T-helper 9 cell (primary cell): ENCODE data around the gene EEPD1.
"Not testable (repeated sequence)": the region's sequence is repeated elsewhere in the genome, so short reads cannot be mapped to it uniquely, and the experiment has no call there.

Experiments used
- DNase-seq: peaks from one replicate; pipeline ENCODE4 v3.0.0-alpha.2; 2020

Gene EEPD1

DNA sequence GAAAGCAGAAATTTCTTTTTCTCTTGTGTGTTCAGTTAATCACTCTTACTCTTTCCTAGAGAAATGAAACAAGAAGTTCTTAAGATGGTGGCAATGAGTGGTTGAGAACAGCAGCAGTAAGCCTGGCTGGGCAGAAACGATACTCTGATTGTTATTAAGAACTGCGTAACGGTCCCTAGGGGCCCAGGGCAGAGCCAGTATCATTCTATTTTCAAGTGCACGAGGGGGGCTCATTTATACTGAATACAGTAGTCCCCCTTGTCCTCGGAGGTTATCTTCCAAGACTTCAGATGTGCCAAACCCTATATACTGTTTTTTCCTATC is 64.9 kb downstream of the EEPD1 start:
- no peak for DNase-seq

DNA sequence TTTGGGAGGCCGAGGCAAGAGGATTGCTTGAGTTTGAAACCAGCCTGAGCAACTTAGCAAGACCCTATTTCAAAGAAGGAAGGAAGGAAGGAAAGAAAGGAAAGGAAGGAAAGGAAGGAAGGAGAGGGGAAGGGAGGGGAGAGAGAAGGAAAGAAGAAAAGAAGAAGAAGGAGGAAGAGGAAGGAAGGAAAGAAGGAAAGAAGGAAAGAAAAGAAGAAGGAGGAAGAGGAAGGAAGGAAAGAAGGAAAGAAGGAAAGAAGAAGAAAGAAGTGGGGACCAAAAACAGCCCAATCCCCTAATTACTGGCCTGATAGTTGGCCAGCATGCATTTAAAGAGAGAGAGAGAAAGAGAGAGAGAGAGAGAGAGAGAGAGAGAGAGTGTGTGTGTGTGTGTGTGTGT is 66.4 kb downstream of the EEPD1 start:
- DNase-seq, result no peak

DNA sequence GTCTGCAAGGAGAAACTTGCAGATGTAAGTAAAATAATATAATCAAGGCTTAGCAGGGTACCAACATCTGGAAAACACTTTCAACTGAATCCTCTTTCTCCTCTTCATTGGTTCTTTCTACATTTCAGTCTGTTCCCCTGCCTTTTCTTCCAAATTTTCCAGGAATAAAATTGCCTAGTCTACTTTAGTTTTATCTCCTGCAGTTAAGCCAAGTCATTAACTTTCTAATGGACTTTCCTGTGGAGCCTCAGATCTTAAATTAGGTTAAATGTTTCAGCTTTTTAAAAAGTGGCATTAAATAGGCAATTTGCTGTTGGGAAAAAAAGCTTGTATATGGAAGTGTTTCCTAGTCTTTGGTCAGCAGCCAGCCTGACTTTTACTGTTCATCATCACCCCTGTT is 70.8 kb downstream of the EEPD1 start:
- no peak for DNase-seq

GRCh38 chr7:36224934-36225858 is 72.1 kb downstream of the EEPD1 start:
- no peak for DNase-seq

- DNase-seq, result no peak
These were observed 73.1 kb downstream of the EEPD1 start for GRCh38 chr7:36226151-36226550.

- DNase-seq, result no peak
These were observed 74.2 kb downstream of the EEPD1 start for GRCh38 chr7:36227223-36227622.

- no peak for DNase-seq
These were observed 75.0 kb downstream of the EEPD1 start for GRCh38 chr7:36228039-36228438.

- DNase-seq, result no peak
These were observed 78.4 kb downstream of the EEPD1 start for GRCh38 chr7:36231406-36231805.

- no peak for DNase-seq
These were observed 79.5 kb downstream of the EEPD1 start for GRCh38 chr7:36232555-36232954.

DNA sequence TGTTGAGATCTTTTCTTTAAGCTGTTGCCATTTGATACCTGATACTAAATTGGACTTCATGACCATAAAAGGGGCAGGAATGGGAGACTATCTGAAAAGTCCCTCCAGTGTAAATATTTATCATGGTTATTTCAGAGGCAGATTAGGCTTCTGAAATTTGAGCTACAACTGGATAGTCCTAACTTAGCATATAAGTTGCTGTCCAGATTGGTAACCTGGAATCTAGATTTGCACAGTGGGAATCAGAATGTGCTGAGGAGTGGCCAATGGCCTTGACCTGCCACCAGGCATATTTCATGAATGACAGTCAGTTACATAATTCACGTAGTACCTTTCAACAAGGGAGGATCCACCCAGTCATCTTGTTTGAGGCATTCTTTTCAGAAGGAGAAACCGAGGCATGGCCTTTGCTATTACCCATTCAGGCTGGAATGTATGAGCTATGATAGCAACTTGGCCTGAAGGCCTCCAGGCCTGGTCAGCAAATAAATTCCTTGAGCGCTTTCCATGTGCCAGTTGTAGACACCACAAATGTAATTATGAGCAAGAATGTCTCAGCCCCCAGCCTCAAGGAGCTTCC is 80.0 kb downstream of the EEPD1 start:
- no peak for DNase-seq

DNA sequence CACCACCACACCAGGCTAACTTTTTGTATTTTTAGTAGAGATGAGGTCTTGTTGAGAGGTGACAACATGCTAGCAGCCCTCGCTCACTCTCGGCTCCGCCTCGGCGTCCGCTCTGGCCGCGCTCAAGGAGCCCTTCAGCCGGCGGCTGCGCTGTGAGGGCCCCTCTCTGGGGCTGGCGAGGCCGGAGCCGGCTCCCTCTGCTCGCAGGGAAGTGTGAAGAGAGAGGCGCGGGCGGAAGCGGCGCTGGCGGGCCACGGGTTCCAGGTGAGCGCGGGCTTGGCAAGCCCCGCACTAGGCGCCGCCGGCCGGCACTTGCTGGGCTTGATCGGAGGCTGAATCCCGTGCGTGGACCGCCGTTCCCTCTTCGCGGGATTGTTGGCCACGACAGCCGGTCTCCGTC is 83.0 kb downstream of the EEPD1 start:
- DNase-seq, result no peak

- no peak for DNase-seq
These were observed 85.1 kb downstream of the EEPD1 start for GRCh38 chr7:36238138-36238537.

- DNase-seq, result not testable (repeated sequence)
These were observed 90.3 kb downstream of the EEPD1 start for GRCh38 chr7:36243356-36243755.

- DNase-seq, result not testable (repeated sequence)
These were observed 90.9 kb downstream of the EEPD1 start for GRCh38 chr7:36244001-36244400.

GRCh38 chr7:36244429-36244828 is 91.4 kb downstream of the EEPD1 start:
- DNase-seq, result no peak

GRCh38 chr7:36245684-36246299 is 92.7 kb downstream of the EEPD1 start:
- DNase-seq, result no peak

- DNase-seq, result no peak
These were observed 96.0 kb downstream of the EEPD1 start for GRCh38 chr7:36249091-36249490.

- DNase-seq, result no peak
These were observed 100.6 kb downstream of the EEPD1 start for GRCh38 chr7:36253699-36254098.

DNA sequence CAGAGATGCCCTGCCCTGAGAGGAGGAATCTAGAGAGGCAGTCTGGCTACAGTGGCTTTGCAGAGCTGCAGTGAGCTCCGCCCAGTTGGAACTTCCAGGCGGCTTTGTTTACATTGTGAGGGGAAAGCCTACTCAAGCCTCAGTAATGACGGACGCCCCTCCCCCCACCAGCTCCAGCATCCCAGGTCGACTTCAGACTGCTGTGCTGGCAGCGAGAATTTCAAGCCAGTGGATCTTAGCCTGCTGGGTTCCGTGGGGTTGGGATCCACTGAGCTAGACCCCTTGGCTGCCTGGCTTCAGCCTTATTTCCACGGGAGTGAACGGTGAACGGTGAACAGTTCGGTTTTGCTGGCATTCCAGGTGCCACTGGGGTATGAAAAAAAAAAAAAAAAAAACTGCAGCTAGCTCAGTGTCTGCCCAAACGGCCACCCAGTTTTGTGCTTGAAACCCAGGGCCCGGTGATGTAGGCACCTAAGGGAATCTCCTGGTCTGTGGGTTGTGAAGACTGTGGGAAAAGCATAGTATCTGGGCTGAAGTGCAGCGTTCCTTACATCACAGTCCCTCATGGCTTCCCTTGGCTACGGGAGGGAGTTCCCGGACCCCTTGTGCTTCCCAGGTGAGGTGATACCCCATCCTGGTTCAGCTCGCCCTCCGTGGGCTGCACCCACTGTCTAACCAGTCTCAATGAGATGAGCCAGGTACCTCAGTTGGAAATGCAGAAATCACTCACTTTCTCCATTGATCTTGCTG is 105.6 kb downstream of the EEPD1 start:
- not testable (repeated sequence) for DNase-seq

- no peak for DNase-seq
These were observed 107.4 kb downstream of the EEPD1 start for GRCh38 chr7:36260481-36260880.

GRCh38 chr7:36261019-36261754 is 108.1 kb downstream of the EEPD1 start:
- DNase-seq, result no peak

DNA sequence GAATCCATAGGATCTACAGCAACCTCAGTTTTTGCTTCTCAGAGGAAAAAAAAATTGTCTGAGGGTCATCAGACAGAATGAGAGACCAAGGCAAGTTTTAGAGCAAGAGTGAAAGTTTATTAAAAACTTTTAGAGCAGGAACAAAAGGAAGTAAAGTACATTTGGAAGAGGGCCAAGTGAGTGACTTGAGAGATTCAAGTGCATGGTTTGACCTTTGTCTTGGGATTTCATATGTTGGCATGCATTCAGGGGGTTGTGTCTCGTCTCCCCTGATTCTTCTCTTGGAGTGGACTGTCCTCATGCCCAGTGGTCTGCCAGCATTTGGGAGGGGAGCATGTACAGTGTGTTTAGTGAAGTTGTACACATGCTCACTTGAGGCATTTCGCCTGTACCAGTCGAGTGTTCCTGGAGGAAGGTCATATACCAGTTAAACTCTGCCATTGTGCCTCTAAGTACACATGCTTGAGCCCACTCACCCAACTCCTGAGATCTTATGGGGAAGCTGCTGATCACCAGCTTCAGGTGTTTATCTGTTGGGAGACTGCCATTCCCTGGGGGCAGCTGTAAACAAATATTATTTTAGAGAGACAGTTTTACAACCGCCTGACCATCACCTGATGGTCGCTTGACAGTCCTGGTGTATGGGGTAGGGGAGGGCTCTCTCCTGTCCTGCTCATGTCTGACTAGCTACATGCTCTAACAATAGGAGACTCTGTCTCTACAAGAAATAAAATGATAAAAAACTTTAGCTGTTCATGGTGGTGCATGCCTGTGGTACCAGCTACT is 109.4 kb downstream of the EEPD1 start:
- DNase-seq, result no peak
